Anterior cingulate cortex (tissue), 58 donors: Measurements from ENCODE around the gene RNF26.

Source experiments
- DNase-seq, 58 donors: peaks; one replicate each; lab custom pipeline; 2025; lab: John Stamatoyannopoulos, UW

RNF26 gene

DNA sequence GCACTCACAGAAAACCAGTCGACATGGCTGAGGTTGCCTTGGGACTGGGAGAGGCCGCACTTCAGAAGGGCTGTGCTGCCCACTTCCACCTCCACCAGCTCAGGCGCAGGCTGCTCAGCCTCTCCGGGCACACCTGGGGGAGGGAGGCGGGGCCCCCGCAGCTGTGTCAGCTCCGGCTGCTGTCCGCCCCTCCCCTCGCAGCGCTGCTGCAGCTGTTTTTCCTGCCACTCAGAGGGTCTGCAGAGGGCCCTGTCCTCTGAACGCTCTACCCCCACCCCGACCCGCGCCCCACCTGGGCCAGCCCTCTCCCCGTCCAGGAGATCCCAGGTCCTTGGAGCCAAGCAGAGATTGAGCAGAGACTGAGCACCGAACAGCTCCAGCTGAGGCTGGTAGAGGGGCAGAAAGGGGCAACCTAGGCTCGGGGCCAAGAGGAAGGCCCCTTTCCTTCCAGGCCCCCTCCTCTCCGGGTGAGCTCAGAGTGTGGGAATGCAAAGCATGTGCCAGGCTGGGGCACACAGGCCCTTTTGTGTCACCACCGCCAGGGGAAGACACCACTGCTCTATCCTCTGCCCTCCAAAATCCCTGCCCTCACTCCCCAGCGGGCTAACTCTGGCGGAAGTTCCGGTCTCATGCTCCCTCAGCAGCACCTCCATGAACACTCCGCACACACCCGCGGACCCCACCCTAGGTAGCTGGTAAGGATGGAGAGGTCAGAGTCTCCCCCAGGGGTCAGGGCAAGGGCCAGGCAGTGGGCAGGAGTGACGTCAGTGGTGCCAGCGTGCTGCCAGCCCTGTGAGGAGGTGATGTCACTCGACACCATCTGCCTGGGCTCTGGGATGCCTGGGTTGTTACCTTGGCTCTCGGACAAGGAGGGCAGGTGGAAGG, 19.0 kb upstream of the RNF26 start:
- peak in 32 of 58 donors; percentile 40 to 88 (median 72) for DNase-seq

DNA sequence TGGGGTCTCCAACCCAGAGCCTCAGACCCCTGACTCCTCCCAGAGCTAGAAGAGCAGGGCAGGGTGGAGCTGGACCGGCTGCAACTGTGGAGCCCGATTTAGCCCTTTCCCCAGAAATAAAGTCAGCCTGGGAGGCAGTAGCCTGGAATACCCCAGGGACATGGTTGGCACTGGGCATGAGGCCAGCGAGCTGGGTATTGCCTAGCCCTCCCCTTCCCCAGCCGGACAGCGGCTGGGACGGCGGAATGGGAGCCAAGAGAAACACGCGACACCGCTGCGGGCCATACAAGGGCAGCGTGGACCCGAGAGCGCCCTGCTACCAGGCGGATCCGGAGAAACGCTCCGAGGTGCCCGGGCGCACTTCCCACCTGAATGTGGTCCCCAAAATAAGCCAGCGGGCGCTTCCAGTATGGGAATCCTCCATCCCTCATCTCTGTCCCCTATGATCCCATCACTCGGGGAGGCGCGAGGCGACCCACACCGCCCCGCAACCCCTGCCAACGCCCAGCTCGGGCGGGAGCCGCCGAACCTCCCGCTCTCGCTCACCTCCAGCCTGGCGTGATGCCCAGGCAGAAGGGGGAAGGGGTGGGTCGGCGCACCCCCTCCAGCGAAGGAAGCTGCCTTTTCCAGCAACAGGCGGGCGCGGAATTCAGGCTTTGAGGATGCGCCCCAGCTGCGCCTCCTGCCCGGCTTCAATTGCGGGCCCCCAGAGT, 18.2 kb upstream of the RNF26 start:
- peak in 47 of 58 donors; percentile 30 to 89 (median 70) for DNase-seq

DNA sequence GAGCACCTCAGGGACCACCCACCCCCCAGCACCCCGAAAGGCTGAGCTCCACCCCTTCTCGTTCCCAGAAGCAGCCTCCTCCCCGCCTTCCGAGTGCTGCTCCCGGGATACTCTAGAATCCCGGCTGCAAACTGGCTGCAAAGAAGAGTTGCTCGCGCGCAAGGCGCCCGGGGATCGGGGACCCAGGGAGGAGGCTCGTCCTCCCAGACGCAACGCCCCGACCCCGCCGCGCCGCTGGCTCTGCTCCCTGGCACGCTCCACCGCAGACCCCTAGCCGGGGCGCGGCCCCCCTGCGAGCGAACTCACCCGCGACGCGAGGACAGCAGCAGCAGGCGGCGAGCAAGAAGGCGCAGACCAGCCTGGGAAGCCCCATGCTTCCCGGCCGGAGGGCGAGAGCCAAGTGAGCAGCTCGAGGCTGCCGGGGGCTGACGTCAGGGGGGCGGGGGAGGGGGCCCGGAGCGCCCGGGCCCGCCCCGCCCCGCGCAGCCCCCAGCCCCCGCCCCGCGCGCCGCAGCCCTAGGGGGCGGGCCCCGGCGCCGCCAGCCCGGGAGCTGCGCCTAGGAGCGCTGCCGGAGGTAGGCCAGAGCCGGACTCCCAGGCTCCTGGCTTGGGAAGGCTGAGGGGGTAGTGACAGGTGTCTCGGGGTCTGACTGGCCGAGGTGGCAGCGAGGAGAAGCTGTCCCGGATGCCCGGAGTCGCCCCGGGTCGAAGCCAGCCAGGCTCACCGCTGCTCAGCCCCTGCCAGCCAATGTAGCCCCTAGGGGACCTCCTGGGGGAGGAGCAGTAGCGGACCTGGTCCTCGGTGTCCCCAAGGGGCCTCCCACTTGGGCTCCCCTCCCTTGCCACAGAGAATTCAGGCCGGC, 17.4 kb upstream of the RNF26 start, which contains the start of gene MCAM:
Gene MCAM (minus strand): TSS at position 402 of the 863 bp plus-strand sequence. CDS start 29 bp downstream, at position 373.
- DNase-seq = peak in 15 of 58 donors; percentile 22 to 75 (median 53)

DNA sequence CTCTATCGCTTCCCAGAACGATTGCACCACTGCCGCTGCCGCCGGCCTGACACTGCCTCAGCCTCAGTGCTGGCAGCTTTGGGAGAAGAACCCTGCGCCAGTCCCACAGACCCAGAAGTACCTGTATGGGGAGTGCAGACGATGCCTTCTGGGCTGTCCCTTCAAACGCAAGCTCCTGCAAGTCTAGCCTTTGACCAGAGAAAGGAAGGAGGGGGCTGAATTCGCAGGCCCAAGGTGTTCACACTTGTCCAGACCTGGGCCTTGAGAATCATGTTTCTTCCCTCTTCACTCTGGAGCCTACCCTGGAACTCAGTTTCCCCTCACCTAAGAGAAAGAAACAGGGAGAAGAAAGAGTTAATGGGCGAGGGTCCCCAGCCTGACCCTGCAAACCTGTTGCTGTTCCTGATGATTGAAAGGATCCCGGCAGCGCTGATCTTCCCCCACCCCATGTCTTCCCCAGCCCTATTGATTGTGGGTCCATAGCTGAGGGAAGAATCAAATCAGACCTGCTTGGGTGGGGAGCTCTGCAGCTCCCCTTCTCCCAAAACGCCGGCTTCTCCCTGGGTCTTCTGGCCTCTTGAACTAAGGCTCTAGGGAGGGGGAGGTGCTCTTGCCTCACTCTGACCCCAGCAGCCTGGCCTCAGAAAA, 16.6 kb upstream of the RNF26 start:
- no peak for DNase-seq

DNA sequence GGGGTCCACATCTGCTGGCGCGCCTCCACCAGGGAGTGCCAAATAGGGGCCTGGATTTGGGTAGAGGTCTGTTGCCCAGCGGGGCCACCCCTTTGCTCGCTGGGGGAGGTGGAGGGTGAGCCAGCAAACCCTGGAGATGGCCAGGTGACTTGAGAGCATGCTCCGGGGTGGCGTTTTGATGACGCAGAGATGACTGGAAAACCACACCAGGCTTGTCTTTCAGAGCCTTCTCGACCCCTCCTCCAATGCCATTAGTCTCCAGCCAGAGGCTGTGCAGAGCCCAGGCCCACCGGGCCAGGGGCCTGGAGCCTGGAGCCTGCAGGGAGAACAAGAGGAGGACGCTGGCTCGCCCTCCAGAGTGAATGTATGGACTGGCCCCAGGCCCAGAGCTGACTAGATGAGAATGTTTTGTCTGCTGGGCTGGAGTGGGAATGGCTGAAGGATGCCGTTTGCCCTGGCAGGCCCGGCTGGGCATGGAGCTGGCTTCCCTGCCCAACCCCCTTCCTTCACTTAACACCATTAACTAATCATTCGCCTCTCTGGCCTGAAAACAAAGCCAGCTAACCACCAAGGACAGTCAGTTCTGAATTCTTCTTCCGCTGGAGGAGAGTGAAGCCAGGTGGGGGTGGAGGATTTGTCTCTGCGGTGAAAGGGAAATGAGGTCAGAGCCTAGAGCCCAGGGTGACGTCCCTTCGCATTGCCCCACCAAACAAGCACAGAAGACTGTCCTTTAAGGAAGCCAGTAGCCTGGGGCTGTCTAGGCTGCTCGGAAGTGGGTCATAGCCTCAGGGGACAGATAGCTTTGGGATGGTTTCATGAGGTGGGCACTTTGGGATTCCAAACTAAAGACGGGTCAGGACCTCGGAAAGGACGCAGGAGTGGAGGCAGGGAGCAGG, 15.8 kb upstream of the RNF26 start:
- peak in 2 of 58 donors; percentile 39 to 52 for DNase-seq

DNA sequence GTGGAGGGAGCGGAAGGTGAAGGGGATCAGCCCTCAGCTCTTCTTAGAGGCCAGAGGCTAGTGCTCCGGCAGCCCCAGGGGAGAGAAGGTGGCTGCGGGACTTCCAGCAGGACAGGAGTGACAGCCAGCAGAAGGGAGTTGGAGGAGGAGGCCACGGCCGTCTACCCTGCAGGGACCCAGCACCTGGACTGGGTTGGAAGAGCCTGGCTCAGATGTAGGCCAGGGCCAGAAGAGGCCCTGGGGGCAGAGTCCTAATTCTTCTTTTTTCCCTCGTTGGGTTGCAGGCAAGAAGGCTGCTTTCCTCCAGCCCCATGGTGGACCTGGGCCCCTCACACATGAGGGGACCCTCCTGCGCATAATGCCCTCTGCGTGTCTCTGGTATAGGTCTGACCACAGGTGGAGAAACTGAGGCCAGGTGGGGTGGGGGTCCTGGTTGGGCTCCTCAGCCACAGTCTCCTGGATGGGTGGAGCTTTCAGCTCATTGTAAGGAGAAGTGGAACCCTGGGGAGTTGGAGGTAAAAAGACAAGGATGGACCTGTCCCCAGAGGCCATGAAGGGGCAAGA, 15.1 kb upstream of the RNF26 start:
- DNase-seq = no peak

DNA sequence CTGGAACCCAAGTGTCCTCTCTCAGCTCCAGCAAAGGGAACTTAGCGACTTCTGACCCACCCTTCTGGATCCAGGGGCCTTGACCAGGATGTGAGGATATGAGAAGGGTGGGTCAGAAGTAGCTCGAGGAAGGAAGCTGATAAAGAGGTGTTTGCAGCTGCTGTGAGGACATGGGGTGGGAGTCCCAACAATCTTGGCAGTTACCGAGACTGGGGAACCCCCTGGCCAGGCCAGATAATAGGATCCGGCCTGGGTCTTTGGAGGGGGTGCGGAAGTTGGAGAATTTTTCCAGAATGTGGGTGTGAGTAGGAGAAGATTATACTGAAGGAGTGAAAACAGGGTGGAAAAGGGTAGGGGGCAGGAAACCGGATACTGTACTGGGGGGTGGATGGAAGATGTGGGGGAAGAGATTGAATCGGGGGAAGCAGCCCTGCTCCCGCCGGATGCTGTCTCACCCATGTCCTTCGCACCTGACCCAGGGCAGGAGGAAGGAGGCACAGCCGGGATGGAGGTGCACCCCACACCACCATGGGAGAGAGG, 14.6 kb upstream of the RNF26 start:
- DNase-seq = no peak

DNA sequence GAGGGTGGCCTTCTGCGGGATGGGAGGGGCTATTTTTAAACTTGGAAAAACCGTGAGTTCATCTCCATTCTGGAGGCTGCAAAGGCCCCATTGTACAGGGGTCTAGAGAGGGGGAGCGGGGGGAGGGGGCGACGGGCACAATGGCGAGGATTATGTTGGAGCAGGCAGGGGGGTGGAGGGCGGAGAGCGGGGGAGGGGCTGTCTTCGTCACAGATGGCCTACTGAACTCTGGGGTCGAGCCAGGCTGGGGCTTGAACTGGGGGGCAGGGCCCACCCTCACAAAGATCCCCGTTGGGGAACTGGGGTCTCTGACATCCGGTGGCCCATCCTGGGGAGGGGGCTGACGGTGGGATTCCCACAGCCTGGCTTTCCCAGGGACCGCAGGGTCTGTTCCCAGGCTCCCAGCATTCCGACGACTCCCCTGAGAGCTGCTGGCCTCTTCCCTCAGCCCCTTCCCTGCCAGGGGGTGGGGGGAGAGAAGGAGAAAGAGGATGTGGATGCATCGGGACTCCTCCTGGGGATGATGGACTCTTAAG, 14.0 kb upstream of the RNF26 start:
- peak in 39 of 58 donors; percentile 11 to 86 (median 61) for DNase-seq

DNA sequence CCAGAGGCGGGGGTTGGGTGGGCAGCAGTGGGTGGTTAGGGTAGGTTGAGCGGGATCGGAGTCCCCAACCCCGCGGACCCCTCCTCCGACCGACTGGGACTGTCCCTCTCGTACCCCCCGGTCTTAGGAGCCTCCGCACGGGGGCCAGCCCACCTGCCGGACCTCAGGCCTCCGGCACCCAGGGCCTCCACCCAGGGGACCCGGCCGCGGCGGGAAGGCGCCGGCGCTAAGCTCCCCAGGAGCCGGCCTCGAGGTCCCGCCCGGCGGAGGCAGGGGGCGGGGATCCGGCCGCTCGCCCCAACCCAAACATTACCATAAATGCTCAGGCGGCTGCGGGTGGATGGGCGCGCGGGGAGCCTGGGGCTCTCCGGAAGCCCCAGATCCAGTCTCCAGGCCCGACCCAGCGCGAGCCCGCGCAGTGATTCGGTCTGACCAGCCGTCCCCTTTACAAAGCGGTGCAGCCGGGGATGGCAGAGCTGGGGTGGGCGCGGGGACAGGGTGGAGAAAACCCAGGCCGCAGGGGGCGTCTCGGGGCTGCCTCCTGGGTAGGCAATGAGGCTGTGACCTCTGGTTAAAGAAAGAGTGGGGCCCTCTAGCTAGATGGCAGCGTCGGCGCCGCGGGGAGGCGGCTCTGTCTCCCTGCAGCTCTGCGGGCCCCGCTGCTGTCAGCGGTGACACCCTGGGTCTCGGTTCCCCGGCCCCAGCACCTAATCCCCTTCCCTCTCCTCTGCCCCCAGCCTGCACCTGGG, 13.4 kb upstream of the RNF26 start:
- peak in 19 of 58 donors; percentile 22 to 72 (median 50) for DNase-seq

DNA sequence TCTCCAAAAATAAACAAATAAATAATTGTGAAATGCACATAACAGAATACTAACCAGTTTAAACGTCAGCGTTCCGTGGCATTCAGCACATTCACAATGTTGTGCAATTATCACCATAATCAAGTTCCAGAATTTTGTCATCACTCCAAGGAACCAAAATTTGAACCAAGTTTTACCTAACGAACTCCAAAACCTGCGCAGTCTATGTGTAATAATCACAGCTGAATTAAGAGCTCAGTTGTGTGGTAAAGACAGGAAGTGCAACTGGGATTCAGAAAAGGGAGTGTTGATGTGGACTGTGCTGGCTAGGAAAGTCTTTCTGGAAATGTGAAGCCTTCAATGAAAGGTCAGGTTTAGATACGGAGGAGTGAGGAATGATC, 12.0 kb upstream of the RNF26 start:
- no peak for DNase-seq

DNA sequence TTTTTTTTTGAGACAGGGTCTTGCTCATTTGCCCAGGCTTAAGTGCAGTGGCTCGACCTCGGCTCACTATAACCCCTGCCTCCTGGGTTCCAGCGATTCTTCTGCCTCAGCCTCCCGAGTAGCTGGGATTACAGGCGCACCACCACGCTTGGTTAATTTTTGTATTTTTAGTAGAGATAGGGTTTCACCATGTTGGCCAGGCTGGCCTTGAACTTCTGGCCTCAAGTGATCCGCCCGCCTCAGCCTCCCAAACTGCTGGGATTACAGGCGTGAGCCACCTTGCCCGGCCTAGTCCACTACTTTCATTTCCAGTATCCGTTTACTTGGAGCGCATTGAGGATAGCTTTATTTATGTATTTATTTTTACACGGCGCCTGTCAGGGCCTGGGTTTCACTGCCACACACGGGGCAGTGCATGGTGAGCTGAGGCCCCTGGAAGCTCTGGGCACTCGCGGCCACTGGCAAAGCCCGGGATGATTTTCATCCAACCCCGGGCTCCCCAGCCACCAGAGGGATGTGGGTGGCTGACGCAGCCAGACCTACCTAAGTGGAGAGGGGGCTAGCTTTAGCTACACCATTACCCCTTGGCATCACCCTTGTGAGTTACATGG, 11.3 kb upstream of the RNF26 start:
- no peak for DNase-seq

DNA sequence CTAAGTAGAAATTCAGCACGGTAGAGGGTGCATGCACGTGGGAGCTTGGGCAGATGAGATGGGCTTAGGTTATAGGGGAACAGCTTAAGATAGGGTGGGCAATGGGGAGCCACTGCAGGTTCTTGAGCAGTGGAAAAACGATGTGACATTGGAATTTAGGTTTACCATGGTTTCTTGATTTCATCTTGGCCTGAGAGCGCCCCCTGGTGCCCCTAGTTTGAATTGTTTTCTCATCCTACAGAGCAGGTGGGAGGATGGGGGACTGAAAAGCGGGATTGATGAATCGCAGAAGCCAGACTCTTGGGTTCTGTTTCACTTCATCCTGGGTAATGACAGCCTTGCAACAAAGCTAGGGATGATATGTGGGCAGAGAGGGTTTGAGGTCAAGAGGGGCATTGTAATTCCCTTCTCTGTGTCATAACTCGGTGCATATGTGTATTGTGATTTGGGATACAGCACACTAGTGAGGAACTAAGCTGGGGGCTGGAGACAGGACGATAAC, 10.7 kb upstream of the RNF26 start:
- DNase-seq = peak in 42 of 58 donors; percentile 21 to 87 (median 56)

DNA sequence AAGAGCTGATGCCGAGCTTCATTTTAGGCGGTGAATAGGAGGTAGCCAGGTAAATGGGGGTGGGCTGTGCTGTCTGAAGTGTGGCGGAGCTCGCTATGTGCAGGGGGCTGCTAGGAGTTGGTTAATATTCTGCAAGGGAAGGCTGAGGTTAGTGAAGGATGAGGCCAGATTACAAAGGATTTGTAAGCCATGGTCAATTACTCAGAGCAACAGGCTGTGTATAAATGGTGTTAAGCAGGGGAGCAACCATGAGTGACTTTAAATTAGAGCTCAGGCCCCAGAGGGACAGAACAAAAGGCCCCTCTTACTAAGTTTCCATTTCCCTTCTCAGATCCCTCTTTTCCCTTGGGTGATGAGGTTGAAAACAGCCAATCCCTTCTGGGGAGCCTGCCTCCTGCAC, 10.1 kb upstream of the RNF26 start:
- no peak for DNase-seq

DNA sequence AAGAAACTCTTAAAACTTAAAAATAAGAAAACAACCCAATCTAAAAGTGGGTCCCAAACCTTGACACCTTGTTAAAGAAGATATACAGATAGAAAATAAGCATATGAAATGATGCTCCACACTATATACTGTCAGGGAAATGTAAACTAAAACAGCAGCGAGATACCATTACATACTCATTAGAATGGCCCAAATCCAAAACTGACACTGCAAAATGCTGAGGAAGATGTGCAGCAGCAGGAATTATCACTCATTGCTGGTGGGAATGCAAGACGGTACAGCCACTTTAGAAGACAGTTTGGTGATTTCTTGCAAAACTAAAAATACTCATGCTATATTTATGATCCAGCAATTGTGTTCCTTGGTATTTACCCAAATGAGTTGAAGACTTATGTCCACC, 5.0 kb upstream of the RNF26 start:
- no peak for DNase-seq

DNA sequence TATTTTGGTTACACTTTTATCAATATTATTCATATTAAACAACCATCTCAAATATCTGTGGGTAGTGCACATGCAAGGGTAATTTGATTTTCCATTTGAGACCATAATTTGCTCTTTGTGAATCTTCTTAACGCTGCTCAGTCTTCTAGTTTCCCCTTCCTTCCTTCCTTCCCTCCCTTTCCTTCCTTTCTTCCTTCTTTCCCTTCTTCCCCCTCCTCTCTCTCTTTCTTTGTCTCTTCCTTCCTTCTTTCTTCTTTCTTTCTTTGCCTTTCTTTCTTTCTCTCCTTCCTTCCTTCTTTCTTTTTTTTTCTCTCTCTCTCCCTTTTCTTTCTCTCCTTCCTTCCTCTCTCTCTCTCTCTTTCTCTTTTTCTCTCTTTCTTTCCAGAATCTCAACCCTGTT, 4.1 kb upstream of the RNF26 start:
- DNase-seq = no peak

DNA sequence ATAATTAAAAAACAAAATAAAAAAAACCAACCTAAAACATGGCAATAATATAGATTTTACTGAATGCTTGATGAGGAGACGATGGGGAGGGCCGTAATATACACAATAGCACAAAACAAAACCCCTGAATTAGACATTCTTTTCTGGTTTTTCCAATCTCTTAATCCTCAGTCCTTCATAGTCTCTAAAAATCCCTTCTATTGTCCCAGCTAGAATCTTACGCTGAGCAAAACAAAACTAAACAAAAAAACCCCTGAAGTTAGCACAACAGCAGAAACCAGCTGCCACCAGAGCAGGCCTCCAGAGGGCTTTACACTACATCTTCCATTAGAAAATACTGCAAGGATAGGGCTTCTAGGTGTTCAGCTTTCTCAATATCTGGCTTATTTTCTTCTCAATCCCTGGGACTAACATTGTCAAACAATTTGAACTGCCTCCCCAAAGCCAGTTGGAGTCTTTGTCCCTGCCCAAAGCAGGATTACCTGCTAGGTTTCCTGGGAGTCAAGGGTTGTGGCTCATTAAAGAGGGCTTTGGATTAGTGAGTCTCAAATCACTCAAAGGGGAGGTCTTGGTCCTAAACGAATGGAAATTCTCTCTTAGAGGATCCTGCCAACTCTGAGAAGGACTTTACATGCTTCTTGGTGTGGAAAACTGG, 2.1 kb upstream of the RNF26 start:
- DNase-seq = no peak
